HCT116 (cell line): ENCODE results near the gene HOXD1. TPM values are rescaled to one million over a fixed set of nuclear protein-coding genes. Genes with fewer than 3 reads are reported as not detected.

Experiments used
- ATAC-seq: fragments of 200-7000 bp; cut with Tn5 transposase; 2 replicates; pipeline ENCODE4 v1.9.1; 2020; ENCODE audit warnings: mild to moderate bottlenecking, moderate library complexity
- BruUV-seq: library from RNA; stranded (reverse); fragments of 400-500 nt; replicated peaks from 2 replicates; lab custom pipeline; 2021; lab: Mats Ljungman, UMichigan
- CTCF ChIA-PET: fragments of 300-600 bp; sonication (Branson Sonifier 250); formaldehyde crosslinking; loops from one replicate; lab custom pipeline; 2021; ENCODE audit warnings: antibody characterized with exemption; lab: Charles Lee
- POLR2A ChIA-PET: fragments of 300-600, 350-600 bp; sonication (Branson Sonifier 250); formaldehyde crosslinking; loops from one replicate; lab custom pipeline; 2021; ENCODE audit warnings: antibody characterized with exemption; lab: Charles Lee
- RAD21 ChIA-PET, 2 experiments: fragments of 300-600 bp; sonication (Branson Sonifier 250); formaldehyde crosslinking; loops; one replicate each; lab custom pipeline; 2023; ENCODE audit warnings: low total read pairs in 2 of 2; ENCODE audit not compliant: uncharacterized antibody in 2 of 2, unreplicated experiment in 2 of 2, low non-redundant PET in 1 of 2; lab: Charles Lee
- DNase-seq: peaks from one replicate; pipeline ENCODE4 v3.0.0-alpha.2; 2010; ENCODE audit warnings: low read depth, low spot score
- H2AFZ ChIP-seq: fragments of 200-600 bp; shearing (Covaris generic), sonication (generic); 2 replicates; pipeline ENCODE4 v1.6.1; 2017; ENCODE audit warnings: low read depth, mixed run types, mixed read lengths, antibody characterized with exemption, low read length; ENCODE audit not compliant: poor library complexity, severe bottlenecking
- H3K27ac ChIP-seq: 2 replicates; pipeline ENCODE4 v1.5.1; 2012; ENCODE audit warnings: low read depth, low read length
- H3K27me3 ChIP-seq: fragments of 200-600 bp; sonication (generic); 2 replicates; pipeline ENCODE4 v1.6.1; 2016; ENCODE audit warnings: mixed run types, low read length, mixed read lengths; ENCODE audit not compliant: insufficient read depth
- H3K36me3 ChIP-seq, 2 experiments: fragments of 200-500 bp in 1 of 2; fragments of 200-600 bp in 1 of 2; sonication (Bioruptor generic) in 1 of 2; sonication (generic) in 1 of 2; 2 replicates each; pipeline versions ENCODE4 v1.5.1 to v1.6.1; 2014 to 2016; ENCODE audit warnings: low read length in 2 of 2, inconsistent platforms in 1 of 2, mixed read lengths in 1 of 2, mixed run types in 1 of 2; ENCODE audit not compliant: insufficient read depth in 2 of 2, control insufficient read depth in 1 of 2
- H3K4me1 ChIP-seq, 2 experiments: fragments of 200-600 bp in 1 of 2; sonication (generic) in 1 of 2; 2 replicates each; pipeline versions ENCODE4 v1.5.1 to v1.6.1; 2012 to 2017; ENCODE audit warnings: low read length in 2 of 2, inconsistent platforms in 1 of 2, mild to moderate bottlenecking in 1 of 2, mixed read lengths in 1 of 2, mixed run types in 1 of 2, moderate library complexity in 1 of 2; ENCODE audit not compliant: insufficient read depth in 2 of 2, control insufficient read depth in 1 of 2
- H3K4me2 ChIP-seq: fragments of 200-600 bp; sonication (generic); 2 replicates; pipeline ENCODE4 v1.6.1; 2017; ENCODE audit warnings: mixed run types, low read length, mixed read lengths
- H3K4me3 ChIP-seq, 2 experiments: fragments of 200-600 bp in 1 of 2; sonication (generic) in 1 of 2; replicated peaks in 1 of 2; 2 replicates each; pipeline ENCODE4 v1.5.1; 2011 to 2016; ENCODE audit warnings: low read length in 2 of 2, control low read depth in 1 of 2, low read depth in 1 of 2, mild to moderate bottlenecking in 1 of 2, mixed read lengths in 1 of 2, mixed run types in 1 of 2
- H3K79me2 ChIP-seq: fragments of 200-600 bp; sonication (generic); 2 replicates; pipeline ENCODE4 v1.6.1; 2017; ENCODE audit warnings: mild to moderate bottlenecking, mixed run types, low read length, moderate library complexity, mixed read lengths; ENCODE audit not compliant: insufficient read depth
- H3K9ac ChIP-seq: fragments of 200-600 bp; sonication (generic); 2 replicates; pipeline ENCODE4 v1.6.1; 2016; ENCODE audit warnings: low read length, mixed read lengths
- H3K9me2 ChIP-seq: fragments of 200-600 bp; sonication (generic), shearing (Covaris generic); 2 replicates; pipeline ENCODE4 v1.6.1; 2017; ENCODE audit warnings: mixed run types, mild to moderate bottlenecking, moderate library complexity; ENCODE audit not compliant: insufficient read depth
- H3K9me3 ChIP-seq, 2 experiments: fragments of 200-500 bp in 1 of 2; fragments of 200-600 bp in 1 of 2; sonication (Bioruptor generic) in 1 of 2; sonication (generic) in 1 of 2; 2 replicates each; pipeline ENCODE4 v1.6.1; 2014 to 2017; ENCODE audit warnings: low read length in 2 of 2, mixed read lengths in 2 of 2, inconsistent platforms in 1 of 2, low read depth in 1 of 2, mild to moderate bottlenecking in 1 of 2, mixed run types in 1 of 2, moderate library complexity in 1 of 2; ENCODE audit not compliant: control insufficient read depth in 1 of 2, insufficient read depth in 1 of 2
- H4K20me1 ChIP-seq: fragments of 200-600 bp; sonication (generic), shearing (Covaris generic); 2 replicates; pipeline ENCODE4 v1.6.1; 2017; ENCODE audit warnings: mixed run types, mild to moderate bottlenecking, moderate library complexity; ENCODE audit not compliant: insufficient read depth
- CBX3 ChIP-seq: IDR thresholded peaks from 2 replicates; pipeline ENCODE4 v1.6.1; 2012; ENCODE audit warnings: low read depth
- EGR1 ChIP-seq: IDR thresholded peaks from 2 replicates; pipeline ENCODE4 v1.6.1; 2012; ENCODE audit warnings: low read depth
- EZH2 ChIP-seq: fragments of 200-600 bp; sonication (generic); IDR thresholded peaks from 2 replicates; pipeline ENCODE4 v1.6.1; 2017; ENCODE audit warnings: antibody characterized with exemption, mixed run types
- EZH2phosphoT487 ChIP-seq: fragments of 200-600 bp; IDR thresholded peaks from 2 replicates; pipeline ENCODE4 v1.6.1; 2018; ENCODE audit warnings: antibody characterized with exemption, borderline replicate concordance
- FOSL1 ChIP-seq: IDR thresholded peaks from 2 replicates; pipeline ENCODE4 v1.6.1; 2012; ENCODE audit warnings: low read depth
- POLR2AphosphoS5 ChIP-seq: IDR thresholded peaks from 2 replicates; pipeline ENCODE4 v1.6.1; 2011; ENCODE audit warnings: mild to moderate bottlenecking, low read depth, low read length, moderate library complexity
- RAD21 ChIP-seq: IDR thresholded peaks from 2 replicates; pipeline ENCODE4 v1.6.1; 2012; ENCODE audit warnings: low read depth, mild to moderate bottlenecking
- SP1 ChIP-seq: IDR thresholded peaks from 2 replicates; pipeline ENCODE4 v1.6.1; 2012; ENCODE audit warnings: low read depth
- SRF ChIP-seq: IDR thresholded peaks from 2 replicates; pipeline ENCODE4 v1.6.1; 2012; ENCODE audit warnings: low read depth
- YY1 ChIP-seq: IDR thresholded peaks from 2 replicates; pipeline ENCODE4 v1.6.1; 2011; ENCODE audit warnings: low read length, low read depth, moderate library complexity, mild to moderate bottlenecking; ENCODE audit not compliant: insufficient replicate concordance; ENCODE audit errors: extremely low read depth
- ZFX ChIP-seq: fragments of 450-650 bp; IDR thresholded peaks from 2 replicates; pipeline ENCODE4 v1.6.1; 2017
- ZNF274 ChIP-seq: fragments of 200-500 bp; sonication (Bioruptor generic); IDR thresholded peaks from 2 replicates; pipeline ENCODE4 v1.6.1; 2014; ENCODE audit warnings: mild to moderate bottlenecking, low read depth, low read length, inconsistent platforms
- intact Hi-C: fragments of 100-400 bp; cut with micrococcal nuclease; formaldehyde crosslinking; loops from 2 replicates; pipeline ENCODE4 v1.10.0; 2022
- total RNA-seq: library from RNA; stranded (reverse); gene quantifications from one replicate; pipeline ENCODE4 v1.2.1, GENCODE V29; 2021; ENCODE audit not compliant: unreplicated experiment
- TF ChIP-seq, protein P1 (sequence below): IDR thresholded peaks from 2 replicates; pipeline ENCODE4 v1.6.1; 2011; ENCODE audit warnings: mild to moderate bottlenecking, low read length, moderate library complexity; ENCODE audit not compliant: insufficient replicate concordance; ENCODE audit errors: extremely low read depth

HOXD1 gene
- total RNA-seq, 1 experiment from 2014 or later = not detected

DNA sequence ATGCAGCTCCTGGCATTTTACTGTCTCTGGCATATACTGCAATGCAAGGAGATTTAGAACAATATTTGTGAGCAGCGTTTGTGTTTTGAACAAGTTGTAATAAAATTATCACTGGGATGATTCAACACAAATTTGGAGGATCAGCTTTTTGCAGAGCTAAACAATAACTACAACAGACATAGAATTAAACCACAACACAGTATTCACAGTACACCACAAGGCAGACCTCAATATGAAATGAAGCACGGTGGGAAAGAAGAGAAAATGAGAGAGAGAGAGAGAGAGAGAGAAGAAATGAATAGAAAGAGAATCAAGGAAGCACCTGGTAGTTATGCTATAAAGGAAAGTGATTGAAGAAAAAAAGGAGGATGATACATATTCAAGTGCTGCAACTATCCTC is 39.4 kb downstream of the HOXD1 start:
- Histone ChIP-seq H3K4me3 (no peak overlapping the region), H3K36me3 (no peaks in the 10 kb centered on the region), H3K4me2 (no peak overlapping the region), H3K27me3 (no peaks in the 10 kb centered on the region), H3K79me2 (no peaks in the 10 kb centered on the region), H3K27ac (no peak overlapping the region), H4K20me1 (no peaks in the 10 kb centered on the region), H3K4me1 (no peaks in the 10 kb centered on the region), H2AFZ (no peak overlapping the region), H3K9ac (no peak overlapping the region), H3K9me3 (no peaks in the 10 kb centered on the region), H3K9me2 (no peaks in the 10 kb centered on the region)
- ATAC-seq (no peak), DNase-seq (no peak)
- ChIA-PET POLR2A (no interaction called here), RAD21 (no interaction called here), CTCF (no interaction called here)
- intact Hi-C loops = no loop called here
- TF ChIP-seq ZNF274 (no peak), RAD21 (no peak), EGR1 (no peak), EZH2phosphoT487 (no peak), POLR2AphosphoS5 (no peak), SRF (no peak), YY1 (no peak), FOSL1 (no peak), CBX3 (no peak), ZFX (no peak), SP1 (no peak), EZH2 (no peak)
- TF ChIP-seq, protein P1, sequence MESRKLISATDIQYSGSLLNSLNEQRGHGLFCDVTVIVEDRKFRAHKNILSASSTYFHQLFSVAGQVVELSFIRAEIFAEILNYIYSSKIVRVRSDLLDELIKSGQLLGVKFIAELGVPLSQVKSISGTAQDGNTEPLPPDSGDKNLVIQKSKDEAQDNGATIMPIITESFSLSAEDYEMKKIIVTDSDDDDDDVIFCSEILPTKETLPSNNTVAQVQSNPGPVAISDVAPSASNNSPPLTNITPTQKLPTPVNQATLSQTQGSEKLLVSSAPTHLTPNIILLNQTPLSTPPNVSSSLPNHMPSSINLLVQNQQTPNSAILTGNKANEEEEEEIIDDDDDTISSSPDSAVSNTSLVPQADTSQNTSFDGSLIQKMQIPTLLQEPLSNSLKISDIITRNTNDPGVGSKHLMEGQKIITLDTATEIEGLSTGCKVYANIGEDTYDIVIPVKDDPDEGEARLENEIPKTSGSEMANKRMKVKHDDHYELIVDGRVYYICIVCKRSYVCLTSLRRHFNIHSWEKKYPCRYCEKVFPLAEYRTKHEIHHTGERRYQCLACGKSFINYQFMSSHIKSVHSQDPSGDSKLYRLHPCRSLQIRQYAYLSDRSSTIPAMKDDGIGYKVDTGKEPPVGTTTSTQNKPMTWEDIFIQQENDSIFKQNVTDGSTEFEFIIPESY = no peak
- no TSS peak for BruUV-seq
